Tibial nerve (tissue), 4 donors: ENCODE data around the gene DIS3L.

Source experiments
- EP300 ChIP-seq, 2 donors: sonication (generic); formaldehyde crosslinking; IDR thresholded peaks; one replicate each; pipeline ENCODE4 v1.6.1; 2017; ENCODE audit warnings: antibody characterized with exemption in 2 of 2, mild to moderate bottlenecking in 1 of 2
- POLR2A ChIP-seq, 2 donors: fragments of 450-650 bp; IDR thresholded peaks; one replicate each; pipeline ENCODE4 v1.6.1; 2017; ENCODE audit warnings: antibody characterized with exemption in 2 of 2, mild to moderate bottlenecking in 2 of 2, moderate library complexity in 2 of 2
- TF ChIP-seq, protein P1 (sequence below), 5 experiments: fragments of 200-600 bp in 3 of 5; fragments of 450-650 bp in 2 of 5; sonication (generic) in 3 of 5; IDR thresholded peaks; one replicate each; pipeline ENCODE4 v1.5.1; 2016 to 2019; ENCODE audit warnings: antibody characterized with exemption in 5 of 5, mild to moderate bottlenecking in 3 of 5, moderate library complexity in 2 of 5

GRCh38 chr15:66261056-66261455 lies 32.3 kb upstream of the DIS3L start:
- TF ChIP-seq POLR2A (IDR thresholded peaks at IDR 0.05) (no peak), EP300 (IDR thresholded peaks at IDR 0.05) (no peak)
- TF ChIP-seq, protein P1, sequence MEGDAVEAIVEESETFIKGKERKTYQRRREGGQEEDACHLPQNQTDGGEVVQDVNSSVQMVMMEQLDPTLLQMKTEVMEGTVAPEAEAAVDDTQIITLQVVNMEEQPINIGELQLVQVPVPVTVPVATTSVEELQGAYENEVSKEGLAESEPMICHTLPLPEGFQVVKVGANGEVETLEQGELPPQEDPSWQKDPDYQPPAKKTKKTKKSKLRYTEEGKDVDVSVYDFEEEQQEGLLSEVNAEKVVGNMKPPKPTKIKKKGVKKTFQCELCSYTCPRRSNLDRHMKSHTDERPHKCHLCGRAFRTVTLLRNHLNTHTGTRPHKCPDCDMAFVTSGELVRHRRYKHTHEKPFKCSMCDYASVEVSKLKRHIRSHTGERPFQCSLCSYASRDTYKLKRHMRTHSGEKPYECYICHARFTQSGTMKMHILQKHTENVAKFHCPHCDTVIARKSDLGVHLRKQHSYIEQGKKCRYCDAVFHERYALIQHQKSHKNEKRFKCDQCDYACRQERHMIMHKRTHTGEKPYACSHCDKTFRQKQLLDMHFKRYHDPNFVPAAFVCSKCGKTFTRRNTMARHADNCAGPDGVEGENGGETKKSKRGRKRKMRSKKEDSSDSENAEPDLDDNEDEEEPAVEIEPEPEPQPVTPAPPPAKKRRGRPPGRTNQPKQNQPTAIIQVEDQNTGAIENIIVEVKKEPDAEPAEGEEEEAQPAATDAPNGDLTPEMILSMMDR (IDR thresholded peaks at IDR 0.05), result no peak
